Activated T-cell treated with anti-CD3 and anti-CD28 coated beads, Interleukin-2, amount 50 U/mL, for 24 hours (primary cell): ENCODE data around the gene MOGAT3.

Experiments
- DNase-seq: peaks from one replicate; pipeline ENCODE4 v3.0.0-alpha.2; 2020
- H3K27ac Mint-ChIP-seq: 2 replicates; pipeline ENCODE4 v1.8.0; 2020; ENCODE audit warnings: mild to moderate bottlenecking, mixed read lengths
- H3K27me3 Mint-ChIP-seq: 2 replicates; pipeline ENCODE4 v1.8.0; 2020; ENCODE audit warnings: mixed read lengths
- H3K36me3 Mint-ChIP-seq: 2 replicates; pipeline ENCODE4 v1.8.0; 2020; ENCODE audit warnings: low read depth, mixed read lengths
- H3K4me1 Mint-ChIP-seq: 2 replicates; pipeline ENCODE4 v1.8.0; 2020; ENCODE audit warnings: low read depth, mixed read lengths
- H3K4me3 Mint-ChIP-seq: 2 replicates; pipeline ENCODE4 v1.8.0; 2020; ENCODE audit warnings: mild to moderate bottlenecking, moderate library complexity, mixed read lengths
- H3K9me3 Mint-ChIP-seq: 2 replicates; pipeline ENCODE4 v1.8.0; 2020; ENCODE audit warnings: mixed read lengths

The MOGAT3 gene, protein sequence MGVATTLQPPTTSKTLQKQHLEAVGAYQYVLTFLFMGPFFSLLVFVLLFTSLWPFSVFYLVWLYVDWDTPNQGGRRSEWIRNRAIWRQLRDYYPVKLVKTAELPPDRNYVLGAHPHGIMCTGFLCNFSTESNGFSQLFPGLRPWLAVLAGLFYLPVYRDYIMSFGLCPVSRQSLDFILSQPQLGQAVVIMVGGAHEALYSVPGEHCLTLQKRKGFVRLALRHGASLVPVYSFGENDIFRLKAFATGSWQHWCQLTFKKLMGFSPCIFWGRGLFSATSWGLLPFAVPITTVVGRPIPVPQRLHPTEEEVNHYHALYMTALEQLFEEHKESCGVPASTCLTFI

DNA sequence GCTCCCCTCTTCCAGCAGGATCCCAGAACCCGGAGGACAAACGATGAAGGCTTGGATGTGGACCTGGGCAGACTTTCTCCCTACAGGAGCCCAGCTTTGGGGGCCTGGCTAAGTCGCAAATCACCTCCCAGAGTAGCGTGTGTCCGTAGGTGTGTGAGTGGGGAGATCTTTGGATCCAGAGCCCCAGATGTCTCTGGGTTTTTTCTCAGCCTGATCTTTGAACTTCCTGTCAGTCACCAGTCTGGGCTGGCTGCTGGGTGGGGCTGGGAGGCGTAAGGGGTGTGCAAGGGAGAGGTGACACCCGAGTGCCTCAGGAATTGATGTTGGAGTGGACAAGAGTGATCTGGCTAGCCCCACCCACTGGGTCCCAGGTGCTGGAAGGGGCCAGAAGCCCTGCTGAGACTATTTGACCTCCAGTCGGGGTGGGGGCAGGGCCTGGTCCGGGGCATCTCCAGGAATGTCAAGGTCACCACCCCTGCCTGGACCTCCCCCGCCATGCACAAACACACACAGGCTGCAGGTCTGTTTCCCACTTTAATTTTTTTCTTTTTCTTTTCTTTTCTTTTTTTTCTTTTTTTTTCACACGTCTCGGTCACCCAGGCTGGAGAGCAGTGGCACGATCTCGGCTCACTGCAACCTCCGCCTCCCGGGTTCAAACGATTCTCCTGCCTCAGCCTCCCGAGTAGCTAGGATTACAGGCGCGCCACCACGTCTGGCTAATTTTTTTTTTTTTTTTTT lies at the start of gene MOGAT3:
TSS of gene MOGAT3 (minus strand) at position 175 of the 738 bp plus-strand sequence. CDS start 182 bp downstream, outside the sequence.
- Mint-ChIP-seq H3K36me3 (peaks cover 3% of the 10 kb centered on the region), H3K27ac (no peak within 1 kb of the TSS), H3K4me3 (no peak within 1 kb of the TSS), H3K4me1 (peaks cover 14% of the 10 kb centered on the region), H3K9me3 (no peaks in the 10 kb centered on the region), H3K27me3 (peaks cover 43% of the 10 kb centered on the region)
- no peak for DNase-seq

DNA sequence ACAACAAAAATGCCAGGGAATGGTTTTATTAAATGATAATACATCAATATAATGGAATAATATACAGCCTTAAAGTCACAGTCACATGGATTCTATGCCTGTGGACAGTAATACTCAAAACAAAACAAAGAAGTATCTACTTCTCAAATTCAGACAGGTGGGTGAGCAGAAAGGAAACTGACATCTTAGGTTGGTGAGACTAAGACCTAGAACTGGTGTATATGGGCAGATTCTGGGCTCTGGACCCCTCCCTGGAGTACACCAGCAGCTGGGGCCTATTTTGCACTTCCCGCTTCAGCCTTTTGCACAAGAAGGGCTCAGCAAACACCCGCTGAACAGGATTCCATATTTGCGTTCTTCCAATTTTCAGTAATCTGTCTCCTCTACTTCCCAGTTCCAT lies 49.5 kb upstream of the MOGAT3 start:
- Mint-ChIP-seq H3K27me3 (no peaks in the 10 kb centered on the region), H3K9me3 (no peaks in the 10 kb centered on the region), H3K27ac (peak overlapping the region; percentile 97), H3K36me3 (peaks cover 52% of the 10 kb centered on the region), H3K4me1 (peaks cover 42% of the 10 kb centered on the region), H3K4me3 (peak overlapping the region; percentile 97)
- DNase-seq: no peak

DNA sequence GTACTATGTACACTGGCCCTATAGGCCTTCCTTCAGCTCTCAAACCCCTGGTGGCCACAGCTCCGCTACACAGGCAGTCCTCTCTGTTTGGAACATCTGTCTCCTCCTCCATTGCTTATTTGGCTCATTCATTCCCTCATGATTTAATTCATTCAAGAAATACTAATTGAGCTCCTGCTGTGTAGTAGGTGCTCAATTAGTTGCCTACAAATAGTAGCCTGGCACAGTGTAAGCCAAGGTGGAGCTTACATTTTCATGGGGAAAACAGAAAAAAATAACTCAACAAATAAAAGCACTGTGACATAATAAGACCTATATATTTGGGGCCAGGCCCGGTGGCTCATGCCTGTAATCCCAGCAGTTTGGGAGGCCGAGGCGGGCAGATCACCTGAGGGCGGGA lies 47.4 kb upstream of the MOGAT3 start:
- Mint-ChIP-seq H3K27ac (peak overlapping the region; percentile 59), H3K4me3 (no peak overlapping the region), H3K9me3 (no peaks in the 10 kb centered on the region), H3K4me1 (peaks cover 54% of the 10 kb centered on the region), H3K27me3 (no peaks in the 10 kb centered on the region), H3K36me3 (peaks cover 71% of the 10 kb centered on the region)
- no peak for DNase-seq

DNA sequence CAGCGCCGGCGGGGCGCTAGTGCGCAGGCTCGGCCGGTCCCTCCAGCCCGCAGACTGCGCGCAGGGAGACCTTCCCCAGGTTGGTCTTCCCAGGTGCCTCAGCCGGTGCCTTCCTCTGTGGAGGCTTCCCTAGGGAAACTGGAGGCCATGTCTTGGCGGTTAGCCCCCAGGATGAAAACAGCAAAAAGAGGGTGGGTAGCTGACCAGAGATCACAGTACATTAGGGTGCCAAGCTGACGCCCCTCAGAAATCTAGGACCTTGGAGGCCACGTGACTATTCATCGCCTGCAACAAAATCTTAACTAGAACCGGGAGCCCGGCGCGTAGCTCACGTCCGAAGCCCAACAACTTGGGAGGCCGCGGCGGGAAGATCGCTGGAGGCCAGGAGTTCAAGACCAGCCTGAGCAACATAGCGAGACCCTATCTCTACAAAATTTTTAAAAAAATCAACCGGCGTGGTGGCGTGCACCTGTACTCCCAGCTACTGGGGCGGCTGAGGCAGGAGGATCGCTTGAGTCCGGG lies 44.4 kb upstream of the MOGAT3 start:
- no peaks in the 10 kb centered on the region for H3K9me3 Mint-ChIP-seq

DNA sequence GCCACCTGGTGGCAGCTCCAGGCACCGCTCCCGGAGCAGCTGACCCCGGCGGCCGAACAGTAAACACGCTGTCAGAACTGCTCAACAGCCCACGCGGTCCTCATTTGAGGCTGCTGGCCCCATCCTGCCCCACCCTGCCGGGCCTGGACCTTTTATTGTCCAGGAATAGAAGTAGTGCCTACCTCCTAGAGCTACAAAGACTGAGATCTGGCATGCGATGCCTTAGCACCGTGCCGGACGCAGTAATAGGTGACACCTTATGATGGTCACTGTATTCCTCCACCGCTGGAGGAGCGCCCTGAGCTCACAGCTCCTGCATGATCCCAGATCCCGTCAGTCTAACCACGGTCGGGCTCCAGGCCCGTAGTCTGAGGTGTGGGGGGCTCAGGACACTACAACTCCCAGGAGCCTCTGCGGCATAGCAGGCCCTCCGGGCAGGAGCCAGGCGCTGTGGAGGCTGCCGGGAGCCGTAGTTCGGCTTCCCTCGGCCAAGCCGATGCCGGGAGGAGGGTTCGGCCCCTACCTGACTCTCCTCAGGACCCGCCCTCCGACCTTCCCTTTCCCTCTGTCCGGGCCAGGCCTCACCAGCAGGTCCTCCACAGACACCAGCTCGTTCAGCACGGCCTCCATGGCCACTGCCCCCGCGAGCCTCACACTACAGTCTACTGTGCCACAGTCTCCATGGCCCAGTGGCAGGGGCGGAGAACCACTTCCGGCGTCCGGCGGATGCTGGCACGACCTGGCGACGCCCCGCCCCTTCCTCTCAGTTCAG lies 43.7 kb upstream of the MOGAT3 start, which contains the start of gene FIS1:
TSS of gene FIS1 (minus strand) at position 707 of the 772 bp plus-strand sequence. CDS start at position 630, 77 bp downstream.
- peaks cover 47% of the 10 kb centered on the region for H3K4me1 Mint-ChIP-seq
- peak within 1 kb of the TSS; percentile 99 for H3K27ac Mint-ChIP-seq
- peaks cover 81% of the 10 kb centered on the region for H3K36me3 Mint-ChIP-seq
- H3K4me3 Mint-ChIP-seq: peak within 1 kb of the TSS; percentile 99
- H3K9me3 Mint-ChIP-seq: no peaks in the 10 kb centered on the region
- H3K27me3 Mint-ChIP-seq: no peaks in the 10 kb centered on the region
- peak; percentile 98 for DNase-seq

More for the DNA sequence above, 44.4 kb upstream of the MOGAT3 start:
- Mint-ChIP-seq H3K27ac (peak overlapping the region; percentile 99), H3K4me1 (peaks cover 50% of the 10 kb centered on the region), H3K4me3 (peak overlapping the region; percentile 99), H3K27me3 (no peaks in the 10 kb centered on the region), H3K36me3 (peaks cover 79% of the 10 kb centered on the region)
- DNase-seq: no peak

DNA sequence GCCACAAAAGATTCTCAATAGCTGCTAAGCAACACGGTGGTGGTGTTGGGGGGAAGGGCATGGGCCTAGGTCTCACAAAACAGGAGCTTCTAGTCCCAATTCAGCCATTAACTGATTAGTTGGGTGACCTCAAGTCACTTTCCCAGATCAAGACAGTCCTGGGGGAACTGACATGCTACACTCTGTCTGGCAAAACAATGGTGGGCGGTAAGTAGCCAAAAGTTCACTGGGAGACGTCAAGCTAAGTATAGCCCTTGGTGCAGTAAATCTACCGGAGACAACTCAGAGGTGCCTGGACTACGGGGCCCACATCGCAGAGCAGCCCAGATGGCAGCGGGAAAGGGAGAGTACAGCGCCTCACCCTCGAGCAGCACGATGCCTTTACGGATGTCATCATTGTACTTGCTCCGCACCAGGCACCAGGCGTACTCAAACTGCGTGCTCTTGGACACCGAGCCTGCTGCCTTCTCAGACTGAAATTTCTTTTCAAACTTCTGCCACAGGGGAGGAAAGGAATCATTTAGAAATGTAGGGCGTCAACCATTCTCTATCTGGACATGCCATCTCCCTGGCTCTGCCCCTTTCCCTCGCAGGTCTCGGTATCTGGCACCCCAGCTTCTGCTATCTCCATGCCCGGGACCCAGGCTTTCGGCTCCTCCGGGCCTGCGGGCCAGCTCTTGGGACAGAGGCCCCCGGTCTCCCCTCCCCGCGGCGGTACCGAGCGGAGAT lies 43.0 kb upstream of the MOGAT3 start:
- H3K27me3 Mint-ChIP-seq: no peaks in the 10 kb centered on the region
- H3K9me3 Mint-ChIP-seq: no peaks in the 10 kb centered on the region
- peak overlapping the region; percentile 99 for H3K4me3 Mint-ChIP-seq
- peaks cover 43% of the 10 kb centered on the region for H3K4me1 Mint-ChIP-seq
- H3K36me3 Mint-ChIP-seq: peaks cover 80% of the 10 kb centered on the region
- no peak for DNase-seq
- H3K27ac Mint-ChIP-seq: peak overlapping the region; percentile 99

DNA sequence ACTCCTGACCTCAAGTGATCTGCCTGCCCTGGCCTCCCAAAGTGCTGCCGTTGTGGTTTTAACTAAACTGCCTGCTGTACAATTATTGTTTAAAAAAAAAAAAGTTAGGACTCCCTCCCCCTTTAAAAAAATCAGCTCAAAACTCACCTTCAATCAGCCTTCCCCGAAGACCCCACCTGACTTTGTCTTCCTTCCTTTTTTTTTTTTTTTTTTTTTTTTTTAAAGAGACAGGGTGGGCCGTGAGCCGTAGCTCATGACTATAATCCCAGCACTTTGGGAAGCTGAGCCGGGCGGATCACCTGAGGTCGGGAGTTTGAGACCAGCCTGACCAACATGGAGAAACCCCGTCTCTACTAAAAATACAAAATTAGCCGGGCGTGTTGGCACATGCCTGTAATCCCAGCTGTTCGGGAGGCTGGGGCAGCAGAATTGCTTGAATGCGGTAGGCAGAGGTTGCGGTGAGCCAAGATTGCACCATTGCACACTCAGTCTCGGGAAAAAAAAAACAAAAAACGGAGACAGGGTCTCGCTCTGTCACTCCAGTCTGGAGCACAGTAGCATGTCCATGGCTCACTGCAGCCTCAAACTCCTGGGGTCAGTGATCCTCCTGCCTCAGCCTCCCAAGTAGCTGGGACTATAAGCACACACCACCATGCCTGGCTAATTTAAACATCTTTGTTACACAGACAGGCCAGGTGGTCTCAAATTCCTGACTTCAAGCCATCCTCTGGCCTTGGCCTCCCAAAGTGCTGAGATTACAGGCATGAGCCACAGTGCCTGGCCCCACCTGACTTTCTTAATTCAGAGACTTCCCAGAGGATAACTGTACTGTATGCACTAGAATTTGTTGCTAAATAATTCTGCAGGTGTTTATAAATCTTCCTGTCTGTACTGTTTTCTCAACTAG lies 40.9 kb upstream of the MOGAT3 start:
- Mint-ChIP-seq H3K27me3 (no peaks in the 10 kb centered on the region), H3K27ac (no peak overlapping the region), H3K9me3 (no peaks in the 10 kb centered on the region), H3K4me3 (no peak overlapping the region), H3K4me1 (peaks cover 34% of the 10 kb centered on the region), H3K36me3 (peaks cover 81% of the 10 kb centered on the region)
- DNase-seq: no peak

DNA sequence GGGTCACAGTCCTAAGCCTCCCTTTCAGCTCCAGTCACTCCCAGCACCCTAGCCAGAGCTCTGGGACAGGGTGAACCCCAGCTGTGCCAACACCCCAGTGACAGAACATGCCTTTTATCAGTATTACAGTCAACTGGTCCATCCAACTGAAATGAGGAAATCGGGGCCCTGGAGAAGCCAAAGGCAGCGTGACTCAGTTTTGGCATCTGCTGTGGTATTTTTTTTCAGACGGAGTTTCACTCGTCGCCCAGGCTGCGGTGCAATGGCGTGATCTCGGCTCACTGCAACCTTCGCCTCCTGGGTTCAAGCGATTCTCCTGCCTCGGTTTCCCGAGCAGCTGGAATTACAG lies 40.2 kb upstream of the MOGAT3 start:
- Mint-ChIP-seq H3K27me3 (no peaks in the 10 kb centered on the region), H3K4me3 (no peak overlapping the region), H3K36me3 (peaks cover 84% of the 10 kb centered on the region), H3K4me1 (peaks cover 32% of the 10 kb centered on the region), H3K27ac (no peak overlapping the region), H3K9me3 (no peaks in the 10 kb centered on the region)
- DNase-seq: no peak

DNA sequence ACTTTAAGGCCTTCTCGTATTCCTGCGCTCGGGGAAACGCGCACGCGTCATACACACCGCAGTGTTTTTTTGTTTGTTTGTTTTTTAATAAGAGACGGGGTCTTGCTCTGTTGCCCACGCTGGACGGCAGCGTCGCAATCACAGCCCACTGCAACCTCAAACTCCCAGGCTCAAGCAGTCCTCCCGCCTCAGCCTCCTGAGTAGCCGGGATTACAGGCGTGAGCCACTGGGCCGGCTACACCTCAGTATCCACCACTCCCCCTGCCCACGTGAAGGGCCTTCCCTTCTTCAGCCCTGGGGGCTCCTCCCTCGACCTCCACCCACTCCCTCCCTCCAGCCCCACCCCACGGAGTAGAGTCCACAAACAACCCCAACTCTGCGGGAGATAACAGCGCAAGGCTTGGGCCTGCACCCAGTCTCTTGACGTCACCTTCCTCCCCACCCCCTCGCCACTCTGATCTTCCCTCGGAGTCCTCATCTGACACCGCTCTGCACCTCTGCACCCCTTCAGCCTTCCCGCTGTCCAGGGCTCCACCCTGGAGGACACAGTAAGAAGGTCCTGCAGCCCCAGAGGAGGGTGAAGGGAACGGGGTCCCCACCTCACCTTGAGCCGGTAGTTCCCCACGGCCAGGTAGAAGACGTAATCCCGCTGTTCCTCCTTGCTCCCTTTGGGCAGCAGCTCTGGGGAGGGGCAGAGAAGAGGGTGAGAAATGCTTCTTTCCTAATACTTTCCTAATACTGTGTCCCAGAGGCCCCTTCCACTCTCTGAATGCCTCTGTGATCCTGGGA lies 39.6 kb upstream of the MOGAT3 start:
- Mint-ChIP-seq H3K9me3 (no peaks in the 10 kb centered on the region), H3K27ac (no peak overlapping the region), H3K36me3 (peaks cover 79% of the 10 kb centered on the region), H3K4me1 (peaks cover 26% of the 10 kb centered on the region), H3K27me3 (no peaks in the 10 kb centered on the region), H3K4me3 (no peak overlapping the region)
- no peak for DNase-seq

DNA sequence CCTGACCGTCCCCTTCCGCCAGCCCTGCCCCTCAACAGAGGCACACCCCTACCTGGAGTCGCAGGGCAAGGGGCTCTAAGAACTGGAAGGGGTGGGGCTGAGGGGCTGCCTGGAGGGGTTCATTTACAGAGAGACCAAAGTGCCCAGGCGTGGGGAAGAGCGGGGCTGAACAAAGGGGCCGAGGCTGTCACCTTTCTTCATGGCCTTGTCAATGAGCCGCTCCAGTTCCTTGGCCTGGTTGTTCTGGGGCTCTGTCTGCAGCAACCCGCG lies 39.0 kb upstream of the MOGAT3 start:
- H3K36me3 Mint-ChIP-seq: peaks cover 73% of the 10 kb centered on the region
- no peak overlapping the region for H3K27ac Mint-ChIP-seq
- H3K27me3 Mint-ChIP-seq: no peaks in the 10 kb centered on the region
- DNase-seq: no peak
- no peak overlapping the region for H3K4me3 Mint-ChIP-seq
- peaks cover 21% of the 10 kb centered on the region for H3K4me1 Mint-ChIP-seq
- H3K9me3 Mint-ChIP-seq: no peaks in the 10 kb centered on the region

DNA sequence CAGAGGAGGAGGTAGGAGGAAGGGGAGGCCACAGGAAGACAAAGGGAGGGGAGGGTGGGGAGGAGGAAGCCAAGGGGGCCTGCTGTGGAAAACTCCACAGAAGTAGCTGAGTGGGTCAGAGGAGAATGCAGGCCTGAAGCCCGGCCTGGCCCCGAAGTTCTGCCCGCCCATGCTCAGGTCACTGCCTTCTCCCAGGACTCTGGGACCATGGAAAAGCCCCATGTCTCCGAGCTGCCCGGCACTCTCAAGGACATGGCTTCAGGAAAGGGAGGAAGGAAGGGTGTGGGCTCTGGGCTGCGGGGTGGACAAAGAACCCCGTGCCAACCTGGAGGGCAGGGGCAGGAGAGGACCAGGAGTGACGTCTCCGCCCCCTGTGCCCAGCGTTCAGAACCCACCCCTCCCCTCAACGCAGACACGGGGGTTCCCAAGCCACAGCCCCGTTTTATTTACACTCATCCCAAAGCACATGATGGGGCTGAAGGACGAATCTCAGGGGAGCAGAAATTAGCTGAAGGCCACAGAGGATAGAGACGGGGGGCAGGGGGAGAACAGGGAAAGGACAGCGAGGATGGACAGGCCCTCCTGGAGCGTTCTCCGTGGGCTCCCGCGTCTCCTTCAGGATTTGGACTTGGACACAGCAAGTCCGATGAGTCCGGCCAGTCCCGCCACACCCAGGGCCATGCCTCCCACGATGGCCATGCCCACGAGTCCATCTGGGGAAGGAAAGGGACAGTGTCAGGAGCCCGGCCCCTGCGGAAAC lies 38.5 kb upstream of the MOGAT3 start:
- H3K4me3 Mint-ChIP-seq: no peak overlapping the region
- DNase-seq: no peak
- H3K9me3 Mint-ChIP-seq: no peaks in the 10 kb centered on the region
- no peak overlapping the region for H3K27ac Mint-ChIP-seq
- no peaks in the 10 kb centered on the region for H3K27me3 Mint-ChIP-seq
- H3K4me1 Mint-ChIP-seq: peaks cover 21% of the 10 kb centered on the region
- peaks cover 69% of the 10 kb centered on the region for H3K36me3 Mint-ChIP-seq
